ENCODE data around the gene MAPK8.

GRCh38 chr10:48336978-48337599 lies 30.6 kb downstream of the MAPK8 start:
- TF ChIP-seq ZNF561 (tag by site-specific recombination; IDR thresholded peaks at IDR 0.05; ENCODE audit: borderline replicate concordance) (no peak), ZNF76 (tag by site-specific recombination; IDR thresholded peaks at IDR 0.05; ENCODE audit: borderline replicate concordance, low read depth) (no peak), PRDM1 (tag by site-specific recombination; IDR thresholded peaks at IDR 0.05) (no peak), CTCF (tag by site-specific recombination; IDR thresholded peaks at IDR 0.05) (no peak), ZNF843 (tag by site-specific recombination; IDR thresholded peaks at IDR 0.05) (no peak), RBAK (tag by site-specific recombination; IDR thresholded peaks at IDR 0.05) (no peak), SALL2 (tag by site-specific recombination; IDR thresholded peaks at IDR 0.05; ENCODE audit: borderline replicate concordance) (no peak), SP3 (tag by site-specific recombination; IDR thresholded peaks at IDR 0.05) (no peak), ZBTB7A (tag by site-specific recombination; IDR thresholded peaks at IDR 0.05; ENCODE audit: low read depth) (no peak), ZNF292 (tag by site-specific recombination; IDR thresholded peaks at IDR 0.05; ENCODE audit: borderline replicate concordance, low read depth) (no peak), ZNF792 (tag by site-specific recombination; IDR thresholded peaks at IDR 0.05) (no peak)

Measured in HEK293 (cell line).